NCI-H2227 (cell line): Measurements from ENCODE around the gene PARD3B.

Experiments
- DNase-seq: peaks from one replicate; lab custom pipeline; 2025; ENCODE audit not compliant: unreplicated experiment; lab: John Stamatoyannopoulos, UW

The PARD3B gene

GRCh38 chr2:204931562-204931961 lies 386.3 kb downstream of the PARD3B start:
- DNase-seq, result no peak

- DNase-seq, result peak; percentile 68
Measured at GRCh38 chr2:204933735-204934374, 388.6 kb downstream of the PARD3B start.

- DNase-seq, result no peak
Measured at GRCh38 chr2:204944927-204945326, 399.7 kb downstream of the PARD3B start.

- DNase-seq, result no peak
Measured at GRCh38 chr2:204945376-204945775, 400.1 kb downstream of the PARD3B start.

- DNase-seq, result no peak
Measured at GRCh38 chr2:204946892-204947291, 401.6 kb downstream of the PARD3B start.

GRCh38 chr2:204947405-204947804 lies 402.1 kb downstream of the PARD3B start:
- DNase-seq, result no peak

GRCh38 chr2:204948024-204948763 lies 402.9 kb downstream of the PARD3B start:
- DNase-seq, result no peak

GRCh38 chr2:204948822-204949221 lies 403.5 kb downstream of the PARD3B start:
- no peak for DNase-seq

GRCh38 chr2:204950695-204951346 lies 405.5 kb downstream of the PARD3B start:
- DNase-seq, result no peak

- DNase-seq, result no peak
Measured at GRCh38 chr2:204958371-204958770, 413.1 kb downstream of the PARD3B start.

- no peak for DNase-seq
Measured at GRCh38 chr2:204964414-204964813, 419.1 kb downstream of the PARD3B start.

GRCh38 chr2:204966245-204966644 lies 421.0 kb downstream of the PARD3B start:
- no peak for DNase-seq

GRCh38 chr2:204967199-204967960 lies 422.1 kb downstream of the PARD3B start:
- DNase-seq, result peak; percentile 15

- no peak for DNase-seq
Measured at GRCh38 chr2:204971206-204971907, 426.1 kb downstream of the PARD3B start.

GRCh38 chr2:204972161-204972560 lies 426.9 kb downstream of the PARD3B start:
- no peak for DNase-seq

GRCh38 chr2:204972606-204973336 lies 427.5 kb downstream of the PARD3B start:
- DNase-seq, result peak; percentile 42

GRCh38 chr2:204973616-204974015 lies 428.3 kb downstream of the PARD3B start:
- DNase-seq, result no peak

- DNase-seq, result no peak
Measured at GRCh38 chr2:204974487-204974886, 429.2 kb downstream of the PARD3B start.

GRCh38 chr2:204977914-204978313 lies 432.6 kb downstream of the PARD3B start:
- DNase-seq, result no peak

- DNase-seq, result peak; percentile 39
Measured at GRCh38 chr2:204982303-204982702, 437.0 kb downstream of the PARD3B start.
